Testis (tissue), 3 donors: ENCODE data around the gene PRKCA. TPM values are rescaled to one million over a fixed set of nuclear protein-coding genes. Genes with fewer than 3 reads are reported as not detected.

Source experiments
- DNase-seq: peaks from one replicate; pipeline ENCODE4 v3.0.0-alpha.2; 2019
- H3K27ac ChIP-seq, 2 donors: fragments of 200-600 bp; sonication (generic); one replicate each; pipeline ENCODE4 v1.5.1; 2019
- H3K27me3 ChIP-seq: fragments of 200-600 bp; sonication (generic); one replicate; pipeline ENCODE4 v1.5.1; 2019
- H3K36me3 ChIP-seq: fragments of 200-600 bp; sonication (generic); one replicate; pipeline ENCODE4 v1.5.1; 2017; ENCODE audit warnings: low read depth; ENCODE audit errors: missing control alignments
- H3K4me1 ChIP-seq: fragments of 200-600 bp; sonication (generic); one replicate; pipeline ENCODE4 v1.5.1; 2019
- H3K4me3 ChIP-seq, 2 donors: fragments of 200-600 bp; sonication (generic); one replicate each; pipeline ENCODE4 v1.5.1; 2017 to 2019
- H3K9me3 ChIP-seq: fragments of 200-600 bp; sonication (generic); one replicate; pipeline ENCODE4 v1.5.1; 2017
- POLR2A ChIP-seq: fragments of 450-650 bp; IDR thresholded peaks from one replicate; pipeline ENCODE4 v1.6.1; 2017; ENCODE audit warnings: antibody characterized with exemption, mild to moderate bottlenecking, moderate library complexity
- WGBS, 2 donors: methylation state at CpG; one replicate each; pipeline ENCODE4 v1.1.5; 2018; 5-methylcytosine and 5-hydroxymethylcytosine counted together
- intact Hi-C: fragments of 100-400 bp; cut with DNase I; formaldehyde crosslinking; loops from one replicate; pipeline ENCODE4 v1.15.1; 2023; ENCODE audit warnings: low total_unique reads
- polyA plus RNA-seq: library from polyadenylated mRNA; stranded (reverse); fragments of 350-450 nt; fragmentation: Illumina TruSeq; extraction: RNeasy Lipid Tissue Mini Kit (QIAGEN cat#74804); gene quantifications from one replicate; pipeline ENCODE4 v1.2.3, GENCODE V29; 2014; ENCODE audit warnings: low read depth, low replicate concordance; ENCODE audit not compliant: insufficient read depth
- total RNA-seq, 2 donors: library from RNA; depleted of rRNA; stranded (reverse); fragments of >200 nt; gene quantifications; one replicate each; pipeline ENCODE4 v1.2.3, GENCODE V29; 2016
- TF ChIP-seq, protein P1 (sequence below), 3 experiments: fragments of 450-650 bp in 2 of 3; fragments of 200-600 bp in 1 of 3; sonication (generic) in 1 of 3; IDR thresholded peaks; one replicate each; pipeline ENCODE4 v1.5.1; 2016 to 2019; ENCODE audit warnings: antibody characterized with exemption in 3 of 3, mild to moderate bottlenecking in 2 of 3, moderate library complexity in 1 of 3

The PRKCA gene
- total and polyA plus RNA-seq, 3 donors from 2014 or later, result 6.8 to 22.9 (median 15.4) TPM

DNA sequence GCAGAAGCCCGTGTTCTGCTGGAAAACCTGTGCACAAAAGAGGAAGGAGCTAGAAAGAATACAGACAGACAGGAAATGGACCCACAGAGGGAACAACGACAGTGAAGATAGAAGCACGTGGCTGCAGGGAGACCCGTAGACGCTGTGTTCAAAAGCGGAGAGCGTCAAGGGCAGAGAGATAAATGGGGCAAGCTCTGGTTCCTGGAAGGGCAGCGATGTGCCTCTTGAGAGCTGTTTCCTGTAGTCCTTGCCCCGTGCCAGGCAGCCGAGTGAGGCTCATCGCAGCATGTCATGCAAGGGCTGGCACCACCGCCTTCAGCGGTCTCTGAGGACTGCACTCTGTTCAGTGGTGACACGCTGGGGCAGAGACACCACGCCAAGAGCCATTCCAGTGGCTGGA, 488.9 kb downstream of the PRKCA start:
- DNase-seq, result no peak

DNA sequence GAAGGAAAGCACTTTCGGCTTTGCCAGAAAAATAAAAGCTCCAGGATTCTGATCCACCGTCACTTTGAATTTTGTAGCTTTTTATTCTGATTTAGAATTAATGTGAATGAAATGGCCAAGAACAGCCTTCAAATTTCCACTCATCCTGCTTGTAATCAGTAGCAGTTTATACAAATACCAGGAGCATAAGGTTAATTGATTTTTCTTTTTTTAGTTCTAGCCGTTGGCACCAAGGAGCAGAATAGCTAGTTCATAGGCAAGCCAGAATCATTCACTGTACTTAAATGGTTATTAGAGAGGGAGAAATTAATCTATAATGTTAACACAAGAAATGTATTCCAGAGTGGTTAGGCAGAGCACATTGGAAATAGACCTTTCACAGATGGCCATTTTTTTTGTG, 491.4 kb downstream of the PRKCA start:
- no peak for TF ChIP-seq POLR2A
- TF ChIP-seq, protein P1, sequence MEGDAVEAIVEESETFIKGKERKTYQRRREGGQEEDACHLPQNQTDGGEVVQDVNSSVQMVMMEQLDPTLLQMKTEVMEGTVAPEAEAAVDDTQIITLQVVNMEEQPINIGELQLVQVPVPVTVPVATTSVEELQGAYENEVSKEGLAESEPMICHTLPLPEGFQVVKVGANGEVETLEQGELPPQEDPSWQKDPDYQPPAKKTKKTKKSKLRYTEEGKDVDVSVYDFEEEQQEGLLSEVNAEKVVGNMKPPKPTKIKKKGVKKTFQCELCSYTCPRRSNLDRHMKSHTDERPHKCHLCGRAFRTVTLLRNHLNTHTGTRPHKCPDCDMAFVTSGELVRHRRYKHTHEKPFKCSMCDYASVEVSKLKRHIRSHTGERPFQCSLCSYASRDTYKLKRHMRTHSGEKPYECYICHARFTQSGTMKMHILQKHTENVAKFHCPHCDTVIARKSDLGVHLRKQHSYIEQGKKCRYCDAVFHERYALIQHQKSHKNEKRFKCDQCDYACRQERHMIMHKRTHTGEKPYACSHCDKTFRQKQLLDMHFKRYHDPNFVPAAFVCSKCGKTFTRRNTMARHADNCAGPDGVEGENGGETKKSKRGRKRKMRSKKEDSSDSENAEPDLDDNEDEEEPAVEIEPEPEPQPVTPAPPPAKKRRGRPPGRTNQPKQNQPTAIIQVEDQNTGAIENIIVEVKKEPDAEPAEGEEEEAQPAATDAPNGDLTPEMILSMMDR (IDR thresholded peaks at IDR 0.05), result no peak
- DNase-seq, result no peak
- Histone ChIP-seq H3K4me3 (no peak overlapping the region), H3K9me3 (no peaks in the 10 kb centered on the region), H3K27me3 (no peaks in the 10 kb centered on the region), H3K27ac (no peak overlapping the region), H3K4me1 (peaks cover 3% of the 10 kb centered on the region), H3K36me3 (no peaks in the 10 kb centered on the region)
- intact Hi-C loops, result no loop called here
- 90 to 92% methylated on average over 3 of the region's 3 CpGs for WGBS, 2 donors

More for the DNA sequence above, 488.9 kb downstream of the PRKCA start:
- peaks cover 3% of the 10 kb centered on the region for H3K4me1 ChIP-seq
- H3K27ac ChIP-seq, result no peak overlapping the region
- no peaks in the 10 kb centered on the region for H3K9me3 ChIP-seq
- no peak overlapping the region for H3K4me3 ChIP-seq
- H3K27me3 ChIP-seq, result no peaks in the 10 kb centered on the region
- TF ChIP-seq, protein P1 (IDR thresholded peaks at IDR 0.05), result no peak
- no peaks in the 10 kb centered on the region for H3K36me3 ChIP-seq
- WGBS, 2 donors, result 82% methylated on average over 15 of the region's 15 CpGs
- intact Hi-C loops, result no loop called here

DNA sequence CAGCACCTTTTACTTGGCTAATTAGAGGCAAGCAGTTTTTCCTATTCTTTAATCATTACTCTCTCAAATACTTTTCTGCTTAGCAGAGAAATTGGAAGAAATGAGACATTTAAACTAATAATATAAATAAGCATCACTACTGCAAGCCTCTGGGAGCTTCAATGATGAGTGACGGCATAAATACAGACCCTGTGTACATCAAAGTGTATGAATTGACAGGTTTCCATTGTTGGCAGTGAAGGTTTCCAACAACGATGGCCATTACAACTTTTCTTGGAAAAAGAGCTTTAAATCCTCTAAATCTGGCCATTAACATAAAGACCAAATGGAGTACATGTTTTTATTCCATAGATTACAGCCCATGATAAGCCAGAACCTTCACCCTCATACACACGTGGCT, 493.1 kb downstream of the PRKCA start:
- DNase-seq, result no peak
- no peaks in the 10 kb centered on the region for H3K27me3 ChIP-seq
- H3K4me1 ChIP-seq, result no peaks in the 10 kb centered on the region
- WGBS, 2 donors, result 90 to 91% methylated on average over 3 of the region's 3 CpGs
- intact Hi-C loops, result no loop called here
- TF ChIP-seq, protein P1 (IDR thresholded peaks at IDR 0.05), result no peak
- no peak for TF ChIP-seq POLR2A
- no peaks in the 10 kb centered on the region for H3K36me3 ChIP-seq
- no peak overlapping the region for H3K4me3 ChIP-seq
- H3K27ac ChIP-seq, result no peak overlapping the region
- H3K9me3 ChIP-seq, result no peaks in the 10 kb centered on the region

- 68 to 78% methylated on average over 10 of the region's 10 CpGs for WGBS, 2 donors
- peak; percentile 21 for DNase-seq
- no peak overlapping the region for H3K27ac ChIP-seq
These were observed 497.6 kb downstream of the PRKCA start for GRCh38 chr17:66799849-66800537.

More at GRCh38 chr17:66799849-66800537, 497.6 kb downstream of the PRKCA start:
- H3K9me3 ChIP-seq, result no peaks in the 10 kb centered on the region
- no peaks in the 10 kb centered on the region for H3K27me3 ChIP-seq
- intact Hi-C loops, result no loop called here
- TF ChIP-seq, protein P1 (IDR thresholded peaks at IDR 0.05), result no peak
- TF ChIP-seq POLR2A, result no peak
- H3K4me3 ChIP-seq, result no peak overlapping the region
- no peaks in the 10 kb centered on the region for H3K36me3 ChIP-seq
- H3K4me1 ChIP-seq, result no peaks in the 10 kb centered on the region
